ENCODE data around the gene SYTL1. TPM values are rescaled to one million over a fixed set of nuclear protein-coding genes. Genes with fewer than 3 reads are reported as not detected.
A peak's percentile ranks its signal among the peaks of the same experiment; 100 is the strongest.

SYTL1 gene
- total and polyA plus RNA-seq, 9 donors, result 0.15 to 20.9 (median 2.6) TPM

DNA sequence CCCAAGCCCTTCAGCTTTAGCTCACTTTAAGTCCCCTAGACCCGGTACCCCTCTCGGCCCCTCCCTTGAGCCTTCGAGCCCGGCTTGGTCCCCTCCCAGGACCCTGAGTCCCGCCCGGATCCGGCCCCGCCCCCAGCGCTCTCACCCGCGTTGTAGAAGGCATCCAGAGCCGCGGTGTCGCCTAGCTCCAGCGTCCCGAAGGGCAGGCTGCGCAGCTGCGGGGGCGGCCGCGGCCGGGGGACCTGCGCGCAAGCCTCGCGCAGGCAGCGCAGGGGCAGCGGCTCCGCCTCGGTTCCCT, 24.2 kb downstream of the SYTL1 start:
- WGBS, 3 donors, result 0 to 1% (median 0%) methylated on average over 26 to 30 of the region's 30 CpGs
- no peaks in the 10 kb centered on the region for H3K36me3 ChIP-seq
- peak overlapping the region; percentile 86 to 91 for H3K27ac ChIP-seq
- DNase-seq, result peak; percentile 79 to 83 (median 81)
- intact Hi-C loops (cut with DNase I), result no loop called here
- peaks cover 7% of the 10 kb centered on the region for H3K4me1 ChIP-seq (ENCODE audit: insufficient read depth)
- H3K9me3 ChIP-seq, result no peaks in the 10 kb centered on the region
- TF ChIP-seq, protein P1, sequence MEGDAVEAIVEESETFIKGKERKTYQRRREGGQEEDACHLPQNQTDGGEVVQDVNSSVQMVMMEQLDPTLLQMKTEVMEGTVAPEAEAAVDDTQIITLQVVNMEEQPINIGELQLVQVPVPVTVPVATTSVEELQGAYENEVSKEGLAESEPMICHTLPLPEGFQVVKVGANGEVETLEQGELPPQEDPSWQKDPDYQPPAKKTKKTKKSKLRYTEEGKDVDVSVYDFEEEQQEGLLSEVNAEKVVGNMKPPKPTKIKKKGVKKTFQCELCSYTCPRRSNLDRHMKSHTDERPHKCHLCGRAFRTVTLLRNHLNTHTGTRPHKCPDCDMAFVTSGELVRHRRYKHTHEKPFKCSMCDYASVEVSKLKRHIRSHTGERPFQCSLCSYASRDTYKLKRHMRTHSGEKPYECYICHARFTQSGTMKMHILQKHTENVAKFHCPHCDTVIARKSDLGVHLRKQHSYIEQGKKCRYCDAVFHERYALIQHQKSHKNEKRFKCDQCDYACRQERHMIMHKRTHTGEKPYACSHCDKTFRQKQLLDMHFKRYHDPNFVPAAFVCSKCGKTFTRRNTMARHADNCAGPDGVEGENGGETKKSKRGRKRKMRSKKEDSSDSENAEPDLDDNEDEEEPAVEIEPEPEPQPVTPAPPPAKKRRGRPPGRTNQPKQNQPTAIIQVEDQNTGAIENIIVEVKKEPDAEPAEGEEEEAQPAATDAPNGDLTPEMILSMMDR (IDR thresholded peaks at IDR 0.05), result no peak
- TF ChIP-seq EP300 (IDR thresholded peaks at IDR 0.05) (no peak), POLR2A (IDR thresholded peaks at IDR 0.05) (no peak)
- H3K4me3 ChIP-seq, result peak overlapping the region; percentile 89
- no peaks in the 10 kb centered on the region for H3K27me3 ChIP-seq

DNA sequence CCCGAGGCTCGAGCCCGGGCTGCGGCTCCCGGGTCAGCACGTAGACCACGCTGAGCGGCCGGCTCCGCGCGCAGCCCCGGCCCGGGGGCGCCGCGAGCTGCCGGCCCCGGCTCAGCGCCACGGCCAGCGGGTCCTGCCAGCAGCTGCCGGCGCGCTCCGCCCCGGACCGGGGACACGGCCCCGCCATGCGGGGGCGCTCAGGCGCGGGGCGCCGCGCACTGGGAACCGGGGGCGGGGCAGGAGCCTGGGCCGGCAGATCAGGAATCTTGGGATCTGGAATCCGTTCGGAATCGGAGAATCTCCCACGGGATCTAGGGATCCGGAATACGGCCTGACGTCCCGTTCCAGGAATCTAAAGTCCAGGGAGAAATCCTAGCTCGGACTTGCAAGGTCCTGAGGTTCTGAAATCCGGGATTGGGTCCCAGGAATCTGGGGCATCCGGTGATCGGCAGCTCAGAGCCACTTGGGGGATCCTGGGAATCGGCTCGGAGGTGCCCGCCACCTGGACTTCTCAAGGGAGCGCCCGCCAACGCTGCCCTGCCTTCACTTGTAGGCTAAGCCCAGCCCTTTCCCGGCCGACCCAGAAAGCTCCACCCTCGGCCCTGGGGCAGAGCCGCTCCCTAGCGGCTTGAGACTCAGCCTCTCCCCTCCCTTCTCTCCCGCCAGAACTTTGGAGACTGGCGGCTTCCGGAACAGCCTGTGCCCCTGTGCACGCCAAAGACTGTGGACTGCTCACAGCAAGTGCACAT, 24.8 kb downstream of the SYTL1 start, which contains the start of gene MAP3K6:
Gene MAP3K6, minus strand, starts transcription at position 551 of the 749 bp plus-strand sequence. Its CDS starts 364 bp downstream, at position 187.
- peak; percentile 79 to 89 (median 84) for DNase-seq
- intact Hi-C loops (cut with DNase I), result no loop called here

DNA sequence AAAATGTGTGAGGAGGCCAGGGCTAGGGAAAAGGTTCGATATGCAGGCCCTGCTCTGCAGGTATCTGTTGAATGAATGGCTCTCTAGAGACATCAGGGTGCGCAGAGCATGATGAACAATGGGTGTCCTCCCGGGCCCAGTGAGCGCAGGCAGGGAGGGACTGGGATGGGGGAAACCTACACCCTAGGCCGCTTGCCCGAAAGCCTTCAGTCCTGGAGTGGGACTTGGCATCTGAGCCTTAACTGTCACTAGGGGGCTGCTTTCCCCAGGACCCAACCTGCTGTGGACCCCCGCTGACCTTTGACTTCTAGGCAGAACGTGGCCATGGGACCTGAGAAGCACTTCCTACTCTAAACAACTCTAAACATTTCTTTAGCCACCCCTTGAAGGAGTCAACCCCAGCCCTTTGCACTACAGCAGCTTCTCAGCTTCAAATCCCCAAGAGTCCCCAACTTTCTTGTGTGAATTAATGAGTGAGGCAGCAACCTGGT, 25.4 kb downstream of the SYTL1 start:
- Histone ChIP-seq H3K27ac (peak overlapping the region in 1 of 2 donors; percentile 91), H3K36me3 (no peaks in the 10 kb centered on the region), H3K27me3 (no peaks in the 10 kb centered on the region), H3K4me3 (peak overlapping the region; percentile 89), H3K9me3 (no peaks in the 10 kb centered on the region), H3K4me1 (ENCODE audit: insufficient read depth) (peaks cover 7% of the 10 kb centered on the region)
- DNase-seq, result no peak
- intact Hi-C loops (cut with DNase I), result no loop called here
- TF ChIP-seq, protein P1 (IDR thresholded peaks at IDR 0.05), result no peak
- no peak for TF ChIP-seq EP300 (IDR thresholded peaks at IDR 0.05)
- TF ChIP-seq POLR2A (IDR thresholded peaks at IDR 0.05), result no peak
- WGBS, 3 donors, result 39 to 41% (median 40%) methylated on average over 8 of the region's 8 CpGs

More for the DNA sequence above, 24.8 kb downstream of the SYTL1 start, which contains the start of gene MAP3K6:
- H3K27me3 ChIP-seq, result no peaks in the 10 kb centered on the region
- 0 to 1% (median 1%) methylated on average over 50 to 67 of the region's 67 CpGs for WGBS, 3 donors
- H3K36me3 ChIP-seq, result no peaks in the 10 kb centered on the region
- H3K4me1 ChIP-seq (ENCODE audit: insufficient read depth), result peaks cover 7% of the 10 kb centered on the region
- peak; percentile 69 for TF ChIP-seq POLR2A (IDR thresholded peaks at IDR 0.05)
- TF ChIP-seq, protein P1 (IDR thresholded peaks at IDR 0.05), result peak in 2 of 3 donors; percentile 43 to 48
- TF ChIP-seq EP300 (IDR thresholded peaks at IDR 0.05), result no peak
- peak within 1 kb of the TSS; percentile 86 to 91 for H3K27ac ChIP-seq
- peak within 1 kb of the TSS; percentile 89 for H3K4me3 ChIP-seq
- no peaks in the 10 kb centered on the region for H3K9me3 ChIP-seq

DNA sequence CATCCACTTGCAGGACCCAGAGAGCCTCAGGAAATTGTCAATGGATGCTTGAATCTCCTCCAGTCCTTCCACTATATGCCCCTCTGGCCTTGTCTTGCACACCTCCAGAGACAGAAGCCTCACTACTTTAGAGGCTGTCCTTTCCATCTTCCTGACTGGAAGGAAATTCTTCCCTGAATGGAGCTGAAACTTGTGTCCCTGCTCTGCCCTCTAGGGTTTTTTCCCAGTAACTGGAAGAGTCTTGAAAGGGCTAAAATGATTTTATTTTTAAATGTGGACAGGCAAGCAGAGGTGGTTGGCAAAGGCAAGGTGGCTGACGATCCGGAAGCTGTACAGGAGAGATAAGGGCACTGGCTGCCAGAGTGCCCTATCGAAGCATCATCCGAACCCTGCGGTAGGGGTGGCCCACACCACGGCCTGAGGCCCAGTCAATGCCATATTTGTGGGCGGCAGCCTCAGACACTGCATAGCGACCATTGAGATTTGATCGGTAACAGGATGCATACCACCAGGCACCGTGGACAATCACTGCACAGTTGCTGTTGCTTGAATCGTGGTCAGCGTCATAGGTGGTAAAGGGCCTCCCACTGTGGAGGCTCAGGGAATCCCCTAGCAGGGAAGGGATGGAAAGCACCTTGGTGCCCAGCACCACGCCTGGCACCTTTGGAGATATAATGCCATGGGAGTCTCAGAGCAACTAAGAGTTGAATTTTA, 27.2 kb downstream of the SYTL1 start:
- Histone ChIP-seq H3K27ac (no peak overlapping the region), H3K36me3 (no peaks in the 10 kb centered on the region), H3K4me3 (no peak overlapping the region), H3K4me1 (ENCODE audit: insufficient read depth) (peaks cover 7% of the 10 kb centered on the region), H3K27me3 (no peaks in the 10 kb centered on the region), H3K9me3 (no peaks in the 10 kb centered on the region)
- 72 to 78% (median 78%) methylated on average over 13 of the region's 13 CpGs for WGBS, 3 donors
- DNase-seq, result no peak
- no peak for TF ChIP-seq POLR2A (IDR thresholded peaks at IDR 0.05)
- TF ChIP-seq, protein P1 (IDR thresholded peaks at IDR 0.05), result no peak
- no peak for TF ChIP-seq EP300 (IDR thresholded peaks at IDR 0.05)
- intact Hi-C loops (cut with DNase I), result no loop called here

All from ovary (tissue), 9 donors.